Endodermal cell (in vitro differentiated cells): ENCODE data around the gene ADGB. TPM values are rescaled to one million over a fixed set of nuclear protein-coding genes. Genes with fewer than 3 reads are reported as not detected.

ENCODE experiments used
- DNase-seq: peaks from one replicate; pipeline ENCODE4 v3.0.0-alpha.2; 2017
- H3K27ac ChIP-seq: 2 replicates; pipeline ENCODE4 v1.5.1; 2013; ENCODE audit warnings: mild to moderate bottlenecking, low read depth, low read length, moderate library complexity
- H3K27me3 ChIP-seq: 2 replicates; pipeline ENCODE4 v1.6.1; 2013; ENCODE audit warnings: mild to moderate bottlenecking, low read length, moderate library complexity; ENCODE audit not compliant: insufficient read depth, control insufficient read depth, poor library complexity, severe bottlenecking
- H3K36me3 ChIP-seq: 2 replicates; pipeline ENCODE4 v1.7.0; 2013; ENCODE audit warnings: mild to moderate bottlenecking, low read length, moderate library complexity; ENCODE audit not compliant: control insufficient read depth, insufficient read depth
- H3K4me1 ChIP-seq: one replicate; pipeline ENCODE4 v1.7.0; 2013; ENCODE audit warnings: low read length; ENCODE audit not compliant: control insufficient read depth, insufficient read depth
- H3K4me3 ChIP-seq: 2 replicates; pipeline ENCODE4 v1.5.1; 2013; ENCODE audit warnings: mild to moderate bottlenecking, low read length, moderate library complexity
- H3K9ac ChIP-seq: 2 replicates; pipeline ENCODE4 v1.6.1; 2013; ENCODE audit warnings: mild to moderate bottlenecking, low read length, moderate library complexity; ENCODE audit not compliant: poor library complexity, severe bottlenecking; ENCODE audit errors: extremely low read depth
- H3K9me3 ChIP-seq: 2 replicates; pipeline ENCODE4 v1.6.1; 2013; ENCODE audit warnings: mild to moderate bottlenecking, low read length, moderate library complexity; ENCODE audit not compliant: control insufficient read depth
- H3K27ac Mint-ChIP-seq: 2 replicates; pipeline ENCODE4 v1.8.0; 2020; ENCODE audit warnings: mixed read lengths
- H3K27me3 Mint-ChIP-seq: 2 replicates; pipeline ENCODE4 v1.8.0; 2021; ENCODE audit warnings: mild to moderate bottlenecking, mixed read lengths; ENCODE audit not compliant: insufficient read depth
- H3K36me3 Mint-ChIP-seq: 2 replicates; pipeline ENCODE4 v1.8.0; 2020; ENCODE audit warnings: low read depth, mixed read lengths
- H3K4me1 Mint-ChIP-seq: 2 replicates; pipeline ENCODE4 v1.8.0; 2020; ENCODE audit warnings: mixed read lengths
- H3K4me3 Mint-ChIP-seq: 2 replicates; pipeline ENCODE4 v1.8.0; 2020; ENCODE audit warnings: mild to moderate bottlenecking, moderate library complexity, mixed read lengths
- H3K9me3 Mint-ChIP-seq: 2 replicates; pipeline ENCODE4 v1.8.0; 2020; ENCODE audit warnings: mild to moderate bottlenecking, mixed read lengths
- WGBS, 2 experiments: methylation state at CpG; one replicate each; pipeline versions ENCODE4 v1.1.5 to v1.1.7; 2013; ENCODE audit warnings: missing lambda C conversion rate in 2 of 2, mixed read lengths in 1 of 2; ENCODE audit not compliant: insufficient coverage in 1 of 2, insufficient read length in 1 of 2; 5-methylcytosine and 5-hydroxymethylcytosine counted together
- total RNA-seq, 2 donors: library from RNA; stranded (reverse); fragmentation: NEBNext Ultra II Directional in 1 of 2; extraction: Animal tissue kit (Norgen Biotek cat#: 25700) in 1 of 2; gene quantifications; 2 replicates in 1 of 2; 3 replicates in 1 of 2; pipeline ENCODE4 v1.2.1, GENCODE V29; 2021
- TF ChIP-seq, protein P1 (sequence below): fragments of 200-600 bp; sonication (generic); conservative IDR thresholded peaks from 2 replicates; pipeline ENCODE4 v1.5.0; 2021; ENCODE audit warnings: antibody characterized with exemption, mild to moderate bottlenecking

ADGB gene
- total RNA-seq, 2 donors from 2014 or later = 0.37 to 1.3 TPM

DNA sequence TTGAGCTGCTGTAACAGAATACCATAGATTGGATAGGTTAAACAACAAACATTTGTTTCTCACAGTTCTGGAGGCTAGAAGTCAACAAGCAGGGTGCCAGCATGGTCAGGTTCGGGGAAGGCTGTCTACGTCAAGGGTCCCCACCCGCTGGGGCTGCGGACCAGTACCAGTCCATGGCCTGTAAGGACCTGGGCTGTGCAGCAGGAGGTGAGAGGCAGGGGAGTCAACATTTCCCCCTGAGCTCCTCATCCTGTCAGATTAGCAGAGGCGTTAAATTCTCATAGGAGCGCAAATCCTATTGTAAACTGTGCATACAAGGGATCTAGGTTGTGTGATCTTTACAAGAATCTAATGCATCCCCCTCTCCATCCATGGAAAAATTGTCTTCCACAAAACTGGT lies 3.8 kb downstream of the ADGB start:
- Histone ChIP-seq H3K27me3 (peaks cover 9% of the 10 kb centered on the region), H3K36me3 (no peaks in the 10 kb centered on the region), H3K4me1 (peaks cover 2% of the 10 kb centered on the region), H3K9me3 (no peaks in the 10 kb centered on the region), H3K9ac (no peak overlapping the region), H3K4me3 (no peak overlapping the region), H3K27ac (no peak overlapping the region)
- Mint-ChIP-seq H3K27me3 (peaks cover 35% of the 10 kb centered on the region), H3K36me3 (no peaks in the 10 kb centered on the region), H3K4me1 (peaks cover 24% of the 10 kb centered on the region), H3K27ac (no peak overlapping the region), H3K4me3 (no peak overlapping the region), H3K9me3 (peaks cover 2% of the 10 kb centered on the region)
- WGBS, 2 experiments = 60 to 68% methylated on average over 1 to 6 of the region's 6 CpGs
- DNase-seq = peak; percentile 63
- TF ChIP-seq, protein P1, sequence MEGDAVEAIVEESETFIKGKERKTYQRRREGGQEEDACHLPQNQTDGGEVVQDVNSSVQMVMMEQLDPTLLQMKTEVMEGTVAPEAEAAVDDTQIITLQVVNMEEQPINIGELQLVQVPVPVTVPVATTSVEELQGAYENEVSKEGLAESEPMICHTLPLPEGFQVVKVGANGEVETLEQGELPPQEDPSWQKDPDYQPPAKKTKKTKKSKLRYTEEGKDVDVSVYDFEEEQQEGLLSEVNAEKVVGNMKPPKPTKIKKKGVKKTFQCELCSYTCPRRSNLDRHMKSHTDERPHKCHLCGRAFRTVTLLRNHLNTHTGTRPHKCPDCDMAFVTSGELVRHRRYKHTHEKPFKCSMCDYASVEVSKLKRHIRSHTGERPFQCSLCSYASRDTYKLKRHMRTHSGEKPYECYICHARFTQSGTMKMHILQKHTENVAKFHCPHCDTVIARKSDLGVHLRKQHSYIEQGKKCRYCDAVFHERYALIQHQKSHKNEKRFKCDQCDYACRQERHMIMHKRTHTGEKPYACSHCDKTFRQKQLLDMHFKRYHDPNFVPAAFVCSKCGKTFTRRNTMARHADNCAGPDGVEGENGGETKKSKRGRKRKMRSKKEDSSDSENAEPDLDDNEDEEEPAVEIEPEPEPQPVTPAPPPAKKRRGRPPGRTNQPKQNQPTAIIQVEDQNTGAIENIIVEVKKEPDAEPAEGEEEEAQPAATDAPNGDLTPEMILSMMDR = no peak

DNA sequence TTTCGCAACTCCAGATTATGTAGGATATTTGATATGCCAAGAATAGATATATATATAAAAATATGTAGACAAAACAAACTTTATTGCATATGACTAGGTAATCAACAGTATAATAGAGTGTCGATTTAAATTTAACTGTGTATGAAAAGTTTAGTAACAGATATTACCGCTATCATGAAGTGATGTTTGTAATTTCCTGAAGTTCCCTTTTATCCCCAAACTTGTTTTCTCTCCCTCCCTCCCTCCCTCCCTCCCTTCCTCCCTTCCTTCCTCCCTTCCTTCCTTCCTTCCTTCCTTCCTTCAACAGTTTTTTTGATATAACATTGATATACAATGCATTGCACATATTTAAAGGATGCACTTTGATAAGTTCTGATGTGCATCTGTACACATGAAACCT lies 15.2 kb downstream of the ADGB start:
- TF ChIP-seq, protein P1 = no peak
- Mint-ChIP-seq H3K4me1 (no peaks in the 10 kb centered on the region), H3K4me3 (no peak overlapping the region), H3K9me3 (peaks cover 3% of the 10 kb centered on the region), H3K36me3 (no peaks in the 10 kb centered on the region), H3K27ac (no peak overlapping the region), H3K27me3 (no peaks in the 10 kb centered on the region)
- Histone ChIP-seq H3K4me3 (no peak overlapping the region), H3K9ac (no peak overlapping the region), H3K36me3 (no peaks in the 10 kb centered on the region), H3K27ac (no peak overlapping the region), H3K9me3 (no peaks in the 10 kb centered on the region), H3K27me3 (no peaks in the 10 kb centered on the region), H3K4me1 (no peaks in the 10 kb centered on the region)
- 100% methylated on average over 2 of the region's 3 CpGs; no CpG with 5 or more reads in 1 of the 2 experiments for WGBS, 2 experiments
- no peak for DNase-seq

DNA sequence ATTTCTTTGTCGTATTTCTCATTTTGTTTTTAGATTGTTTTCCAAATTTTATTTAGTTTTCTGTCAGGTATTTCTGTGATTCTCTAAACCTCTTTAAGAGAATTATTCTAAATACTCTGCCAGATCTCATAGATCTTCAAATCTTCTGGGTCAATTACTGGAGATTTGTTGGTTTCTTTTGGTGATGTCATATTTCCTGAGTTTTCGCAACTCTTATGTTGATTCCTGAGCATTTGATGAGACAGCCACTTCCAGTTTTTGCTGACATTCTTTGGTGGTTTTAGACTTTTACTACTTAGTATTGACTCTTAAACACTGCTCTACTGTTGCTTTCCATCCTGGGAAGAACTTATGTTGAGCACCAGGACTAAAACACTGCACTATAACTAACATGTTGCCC lies 21.9 kb downstream of the ADGB start:
- TF ChIP-seq, protein P1 = no peak
- Histone ChIP-seq H3K27me3 (no peaks in the 10 kb centered on the region), H3K36me3 (no peaks in the 10 kb centered on the region), H3K4me3 (no peak overlapping the region), H3K9me3 (peaks cover 8% of the 10 kb centered on the region), H3K27ac (no peak overlapping the region), H3K4me1 (no peaks in the 10 kb centered on the region), H3K9ac (no peak overlapping the region)
- Mint-ChIP-seq H3K4me1 (no peaks in the 10 kb centered on the region), H3K27me3 (no peaks in the 10 kb centered on the region), H3K4me3 (no peak overlapping the region), H3K27ac (no peak overlapping the region), H3K9me3 (peaks cover 13% of the 10 kb centered on the region), H3K36me3 (no peaks in the 10 kb centered on the region)
- no peak for DNase-seq
- 89 to 100% methylated on average over 1 to 2 of the region's 2 CpGs for WGBS, 2 experiments
